Naive thymus-derived CD4-positive, alpha-beta T cell (primary cell): ENCODE results near the gene NEMP2. TPM values are rescaled to one million over a fixed set of nuclear protein-coding genes. Genes with fewer than 3 reads are reported as not detected.

Experiments used
- ATAC-seq: fragments of 150-1000 bp; cut with Tn5 transposase; 2 replicates; pipeline ENCODE4 v1.10.0; 2021; ENCODE audit warnings: mild to moderate bottlenecking, moderate library complexity
- CTCF ChIA-PET: fragments of 350-600 bp; sonication (Branson Sonifier 250); formaldehyde crosslinking; loops from one replicate; lab custom pipeline; 2021; ENCODE audit warnings: antibody characterized with exemption; lab: Charles Lee
- POLR2A ChIA-PET: fragments of 350-600 bp; sonication (Branson Sonifier 250); formaldehyde crosslinking; loops from one replicate; lab custom pipeline; 2021; ENCODE audit warnings: antibody characterized with exemption, inconsistent platforms; lab: Charles Lee
- DNase-seq, 9 donors: peaks; one replicate each; pipeline versions ENCODE4 v3.0.0 to v3.0.0-alpha.2; 2020 to 2022; ENCODE audit warnings: mixed read lengths in 1 of 9
- H3K27ac ChIP-seq: one replicate; pipeline ENCODE4 v1.7.0; 2013; ENCODE audit warnings: mild to moderate bottlenecking, low read depth, low read length, moderate library complexity
- H3K27me3 ChIP-seq, 2 donors: one replicate each; pipeline ENCODE4 v1.7.0; 2013; ENCODE audit warnings: low read length in 2 of 2, mild to moderate bottlenecking in 2 of 2, moderate library complexity in 2 of 2; ENCODE audit not compliant: control insufficient read depth in 2 of 2, insufficient read depth in 2 of 2
- H3K36me3 ChIP-seq, 3 experiments: 1 replicate in 2 of 3; 2 replicates in 1 of 3; pipeline ENCODE4 v1.7.0; 2013; ENCODE audit warnings: low read length in 3 of 3, mild to moderate bottlenecking in 3 of 3, moderate library complexity in 1 of 3; ENCODE audit not compliant: insufficient read depth in 3 of 3, control insufficient read depth in 2 of 3
- H3K4me1 ChIP-seq, 2 donors: one replicate each; pipeline ENCODE4 v1.7.0; 2013; ENCODE audit warnings: low read length in 2 of 2, mild to moderate bottlenecking in 2 of 2, moderate library complexity in 1 of 2; ENCODE audit not compliant: control insufficient read depth in 2 of 2, insufficient read depth in 2 of 2
- H3K4me3 ChIP-seq: 2 replicates; pipeline ENCODE4 v1.7.0; 2013; ENCODE audit warnings: mild to moderate bottlenecking, low read length
- H3K9me3 ChIP-seq, 3 experiments: 1 replicate in 2 of 3; 2 replicates in 1 of 3; pipeline ENCODE4 v1.7.0; 2013; ENCODE audit warnings: low read length in 3 of 3; ENCODE audit not compliant: control insufficient read depth in 2 of 3
- H3K27ac Mint-ChIP-seq, 9 donors: one replicate each; pipeline ENCODE4 v1.8.0; 2020 to 2022; ENCODE audit warnings: mixed read lengths in 9 of 9, mild to moderate bottlenecking in 8 of 9, moderate library complexity in 5 of 9, inconsistent platforms in 2 of 9
- H3K27me3 Mint-ChIP-seq, 5 donors: one replicate each; pipeline ENCODE4 v1.8.0; 2021 to 2022; ENCODE audit warnings: mixed read lengths in 5 of 5, mild to moderate bottlenecking in 1 of 5
- H3K36me3 Mint-ChIP-seq, 5 donors: one replicate each; pipeline ENCODE4 v1.8.0; 2020 to 2022; ENCODE audit warnings: mixed read lengths in 5 of 5, mild to moderate bottlenecking in 3 of 5, inconsistent platforms in 1 of 5
- H3K4me1 Mint-ChIP-seq, 7 donors: one replicate each; pipeline ENCODE4 v1.8.0; 2020 to 2022; ENCODE audit warnings: mixed read lengths in 7 of 7, mild to moderate bottlenecking in 3 of 7, inconsistent platforms in 1 of 7
- H3K4me3 Mint-ChIP-seq, 10 donors: one replicate each; pipeline ENCODE4 v1.8.0; 2020 to 2022; ENCODE audit warnings: mild to moderate bottlenecking in 10 of 10, mixed read lengths in 10 of 10, moderate library complexity in 6 of 10, inconsistent platforms in 2 of 10
- H3K9me3 Mint-ChIP-seq, 11 donors: one replicate each; pipeline ENCODE4 v1.8.0; 2020 to 2022; ENCODE audit warnings: mixed read lengths in 11 of 11, mild to moderate bottlenecking in 4 of 11, inconsistent platforms in 1 of 11, moderate library complexity in 1 of 11
- intact Hi-C, 2 donors: fragments of 100-400 bp; cut with micrococcal nuclease; formaldehyde crosslinking; loops; one replicate each; pipeline ENCODE4 v1.15.1; 2023
- polyA plus RNA-seq, 2 donors: library from polyadenylated mRNA; unstranded; fragments of 300-500 nt; fragmentation: Illumina TruSeq; gene quantifications; one replicate each; pipeline ENCODE4 v1.2.3, GENCODE V29; 2021
- total RNA-seq, 6 experiments: library from RNA in 5 of 6; stranded (reverse) in 5 of 6; gene quantifications; 1 replicate in 5 of 6; 2 replicates in 1 of 6; pipeline ENCODE4 v1.2.3 and lab custom pipeline; 2021 to 2026

NEMP2 gene
- total and polyA plus RNA-seq, 7 experiments from 2014 or later: 10.0 to 30.8 (median 17.3) TPM

DNA sequence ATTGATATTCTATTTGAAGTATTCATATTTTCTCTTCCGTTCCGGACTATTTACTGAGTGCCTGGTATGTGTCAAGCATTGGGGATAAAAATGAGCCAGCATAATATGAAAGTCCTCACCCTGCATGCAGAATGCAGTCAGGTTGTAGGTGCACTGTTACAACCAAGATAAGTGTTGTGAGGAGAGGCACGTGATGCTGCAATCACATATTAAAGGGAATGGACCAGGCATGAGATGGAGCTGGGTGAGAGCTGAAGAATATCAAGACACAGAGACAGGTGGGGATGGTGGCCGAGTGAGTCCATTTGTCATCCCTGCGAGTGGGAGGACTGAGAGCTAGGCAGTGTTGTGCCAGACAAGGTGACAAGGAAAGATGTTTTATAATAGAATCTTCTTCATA lies 74.0 kb downstream of the NEMP2 start:
- peaks cover 6 to 52% (median 33%) of the 10 kb centered on the region in 5 donors for H3K36me3 Mint-ChIP-seq
- H3K4me1 Mint-ChIP-seq: peaks cover 13 to 87% (median 78%) of the 10 kb centered on the region in 7 donors
- H3K27me3 Mint-ChIP-seq: no peaks in the 10 kb centered on the region
- H3K36me3 ChIP-seq: peaks cover 0 to 22% (median 0%) of the 10 kb centered on the region in 3 experiments
- H3K9me3 ChIP-seq: no peaks in the 10 kb centered on the region
- intact Hi-C loops: no loop called here
- no peak overlapping the region for H3K4me3 ChIP-seq
- peaks cover 0 to 17% of the 10 kb centered on the region in 2 donors for H3K4me1 ChIP-seq
- H3K4me3 Mint-ChIP-seq: peak overlapping the region in 1 of 10 donors; percentile 12
- ChIA-PET POLR2A (interaction anchor here (0.6 kb wide), 1 partner anchor 13 kb away, joined by 3 read pairs; no protein-coding TSS in a partner anchor), CTCF (interaction anchor here (0.6 kb wide), 1 partner anchor 17 kb away, joined by 3 read pairs; no protein-coding TSS in a partner anchor)
- H3K27me3 ChIP-seq: no peaks in the 10 kb centered on the region
- H3K27ac ChIP-seq: no peak overlapping the region
- H3K27ac Mint-ChIP-seq: peak overlapping the region in 2 of 9 donors; percentile 1 to 2
- no peak for DNase-seq
- ATAC-seq: no peak
- H3K9me3 Mint-ChIP-seq: no peaks in the 10 kb centered on the region

DNA sequence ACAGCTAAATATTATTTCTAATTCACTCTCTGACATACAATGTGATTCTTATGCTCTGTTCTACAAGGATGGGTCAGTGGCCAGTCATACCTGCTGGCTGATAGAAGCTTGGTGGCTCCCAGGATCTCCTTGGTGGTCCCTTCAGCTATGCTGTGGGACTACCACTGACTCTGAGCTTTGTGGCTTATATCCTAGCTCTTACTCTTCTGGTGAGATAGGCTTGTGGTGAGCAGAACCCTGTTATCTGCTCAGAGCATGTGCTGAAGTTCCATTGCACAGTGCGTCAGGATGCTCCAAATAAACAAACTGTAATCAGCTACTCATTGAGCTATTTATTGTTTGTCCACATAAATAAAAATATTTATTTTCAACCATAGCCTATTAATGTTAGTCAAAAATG lies 74.6 kb downstream of the NEMP2 start:
- Histone ChIP-seq H3K9me3 (no peaks in the 10 kb centered on the region), H3K27ac (no peak overlapping the region), H3K4me3 (no peak overlapping the region), H3K27me3 (no peaks in the 10 kb centered on the region), H3K4me1 (peaks cover 0 to 17% of the 10 kb centered on the region in 2 donors), H3K36me3 (peaks cover 0 to 22% (median 0%) of the 10 kb centered on the region in 3 experiments)
- Mint-ChIP-seq H3K27ac (peak overlapping the region in 2 of 9 donors; percentile 2 to 5), H3K4me1 (peaks cover 9 to 85% (median 76%) of the 10 kb centered on the region in 7 donors), H3K36me3 (peaks cover 6 to 55% (median 35%) of the 10 kb centered on the region in 5 donors), H3K27me3 (no peaks in the 10 kb centered on the region), H3K4me3 (no peak overlapping the region), H3K9me3 (no peaks in the 10 kb centered on the region)
- DNase-seq (no peak), ATAC-seq (no peak)
- ChIA-PET CTCF (interaction anchor here (0.6 to 1.0 kb wide), 2 partner anchors 16 to 18 kb away, joined by 3 read pairs; no protein-coding TSS in a partner anchor), POLR2A (interaction anchor here (1.2 kb wide), 1 partner anchor 74 kb away, joined by 3 read pairs; the partner anchor contains the start of gene NEMP2)
- intact Hi-C loops: loop anchor here in 1 of 2 donors (2.0 kb wide), 1 partner anchor 15 kb away; no protein-coding TSS in a partner anchor

DNA sequence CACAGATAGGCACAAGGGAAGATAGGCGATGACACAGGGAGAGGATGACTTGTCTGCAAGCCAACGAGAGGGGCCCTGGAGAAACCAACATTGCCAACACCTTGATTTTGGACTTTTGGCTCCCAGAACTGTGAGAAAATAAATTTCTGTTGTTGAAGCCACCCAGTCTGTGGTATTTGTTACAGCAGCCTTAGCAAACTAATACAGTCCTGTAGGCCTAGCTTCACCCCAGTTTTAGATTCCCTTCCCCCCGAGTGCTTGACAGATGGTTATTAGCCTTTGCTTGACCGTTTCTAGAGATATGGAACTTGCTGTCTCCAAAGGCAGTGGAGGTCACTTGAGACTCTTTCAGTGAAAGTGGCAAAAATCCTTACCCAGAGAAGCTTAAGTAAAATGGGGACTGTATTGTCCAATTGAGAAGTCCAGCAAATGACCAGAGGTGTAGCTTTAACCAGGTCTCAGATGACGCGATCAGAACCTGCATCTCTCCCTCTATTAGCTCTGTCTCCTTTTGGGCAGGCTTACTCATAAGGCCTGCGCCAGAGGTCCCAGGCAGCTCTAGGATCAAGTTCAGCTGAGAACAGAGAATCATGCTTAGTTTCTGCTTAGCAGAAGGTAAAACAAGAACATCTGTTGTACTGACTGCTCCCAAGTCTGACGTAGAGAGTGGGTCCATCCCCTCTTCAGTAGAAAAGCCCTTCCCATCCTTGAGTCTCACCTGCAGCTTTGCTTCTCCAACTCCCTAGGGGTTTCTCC lies 76.0 kb downstream of the NEMP2 start:
- no peaks in the 10 kb centered on the region for H3K27me3 ChIP-seq
- no peak overlapping the region for H3K27ac ChIP-seq
- intact Hi-C loops: loop anchor here in 1 of 2 donors (2.0 kb wide), 1 partner anchor 14 kb away; no protein-coding TSS in a partner anchor
- no peak for DNase-seq
- Mint-ChIP-seq H3K4me3 (peak overlapping the region in 3 of 10 donors; percentile 7 to 23 (median 8)), H3K27me3 (no peaks in the 10 kb centered on the region), H3K9me3 (peaks cover 0 to 1% (median 0%) of the 10 kb centered on the region in 11 donors), H3K27ac (peak overlapping the region in 5 of 9 donors; percentile 20 to 38 (median 30)), H3K4me1 (peaks cover 3 to 84% (median 72%) of the 10 kb centered on the region in 7 donors), H3K36me3 (peaks cover 6 to 62% (median 39%) of the 10 kb centered on the region in 5 donors)
- ATAC-seq: no peak
- H3K9me3 ChIP-seq: no peaks in the 10 kb centered on the region
- peaks cover 0 to 28% (median 0%) of the 10 kb centered on the region in 3 experiments for H3K36me3 ChIP-seq
- no peak overlapping the region for H3K4me3 ChIP-seq
- peaks cover 0 to 11% of the 10 kb centered on the region in 2 donors for H3K4me1 ChIP-seq
- CTCF ChIA-PET: interaction anchor here (1.0 kb wide), 1 partner anchor 20 kb away, joined by 3 read pairs; no protein-coding TSS in a partner anchor
- POLR2A ChIA-PET: interaction anchor here (1.2 to 1.8 kb wide), 2 partner anchors 12 to 76 kb away, joined by 3 to 4 read pairs; partner anchors contain the start of gene NEMP2

DNA sequence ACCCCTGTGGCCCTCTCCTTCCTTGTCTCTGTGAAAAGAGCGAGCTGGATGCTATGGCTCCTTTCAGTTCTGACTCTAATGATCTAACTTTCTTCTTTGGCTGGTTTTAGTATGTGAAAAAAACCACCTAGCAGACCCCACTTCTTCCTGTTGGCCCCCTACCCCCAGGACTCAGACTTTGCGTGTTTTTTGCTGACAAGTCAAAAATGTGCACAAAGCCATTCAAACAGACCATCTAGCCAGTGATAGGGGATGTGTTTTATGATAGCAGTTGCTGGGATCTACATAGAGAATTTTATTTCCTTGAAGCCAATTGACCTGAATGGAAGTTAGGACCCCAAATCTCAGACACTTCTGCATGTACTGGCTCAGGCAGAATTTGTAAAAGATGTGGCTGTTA lies 77.3 kb downstream of the NEMP2 start:
- Histone ChIP-seq H3K4me1 (peaks cover 0 to 9% of the 10 kb centered on the region in 2 donors), H3K4me3 (no peak overlapping the region), H3K27ac (no peak overlapping the region), H3K9me3 (no peaks in the 10 kb centered on the region), H3K36me3 (peaks cover 0 to 28% (median 0%) of the 10 kb centered on the region in 3 experiments), H3K27me3 (no peaks in the 10 kb centered on the region)
- peaks cover 3 to 84% (median 71%) of the 10 kb centered on the region in 7 donors for H3K4me1 Mint-ChIP-seq
- H3K9me3 Mint-ChIP-seq: peaks cover 0 to 3% (median 0%) of the 10 kb centered on the region in 11 donors
- no peak for ATAC-seq
- no peak for DNase-seq
- ChIA-PET POLR2A (no interaction called here), CTCF (no interaction called here)
- peak overlapping the region in 1 of 9 donors; percentile 12 for H3K27ac Mint-ChIP-seq
- H3K4me3 Mint-ChIP-seq: no peak overlapping the region
- peaks cover 6 to 65% (median 45%) of the 10 kb centered on the region in 5 donors for H3K36me3 Mint-ChIP-seq
- intact Hi-C loops: no loop called here
- H3K27me3 Mint-ChIP-seq: no peaks in the 10 kb centered on the region

DNA sequence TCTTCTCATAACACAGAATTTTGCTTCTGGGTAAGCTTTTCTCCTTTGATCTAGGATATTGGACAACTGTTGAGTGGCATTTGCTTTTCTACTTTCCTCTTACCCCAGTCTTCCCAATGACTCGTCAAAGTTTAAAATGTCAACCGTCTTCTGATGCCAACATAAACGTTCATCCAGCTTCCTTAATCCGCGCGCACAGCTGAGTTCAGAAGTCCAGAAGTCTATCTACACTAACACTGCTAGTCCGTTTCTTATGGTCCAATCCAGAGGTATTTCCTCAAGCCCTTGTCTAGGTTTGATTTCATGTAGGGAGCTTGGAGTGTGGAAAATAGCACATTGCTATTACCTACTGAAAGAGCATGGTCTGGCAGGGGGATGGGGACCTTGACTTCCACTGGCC lies 77.7 kb downstream of the NEMP2 start:
- intact Hi-C loops: no loop called here
- Histone ChIP-seq H3K4me1 (peaks cover 0 to 6% of the 10 kb centered on the region in 2 donors), H3K9me3 (no peaks in the 10 kb centered on the region), H3K27me3 (no peaks in the 10 kb centered on the region), H3K36me3 (peaks cover 0 to 28% (median 0%) of the 10 kb centered on the region in 3 experiments), H3K27ac (no peak overlapping the region), H3K4me3 (no peak overlapping the region)
- Mint-ChIP-seq H3K9me3 (peaks cover 0 to 3% (median 0%) of the 10 kb centered on the region in 11 donors), H3K27ac (peak overlapping the region in 1 of 9 donors; percentile 12), H3K4me3 (peak overlapping the region in 1 of 10 donors; percentile 29), H3K27me3 (no peaks in the 10 kb centered on the region), H3K36me3 (peaks cover 6 to 61% (median 45%) of the 10 kb centered on the region in 5 donors), H3K4me1 (peaks cover 3 to 81% (median 67%) of the 10 kb centered on the region in 7 donors)
- CTCF ChIA-PET: no interaction called here
- POLR2A ChIA-PET: no interaction called here
- ATAC-seq: no peak
- no peak for DNase-seq

DNA sequence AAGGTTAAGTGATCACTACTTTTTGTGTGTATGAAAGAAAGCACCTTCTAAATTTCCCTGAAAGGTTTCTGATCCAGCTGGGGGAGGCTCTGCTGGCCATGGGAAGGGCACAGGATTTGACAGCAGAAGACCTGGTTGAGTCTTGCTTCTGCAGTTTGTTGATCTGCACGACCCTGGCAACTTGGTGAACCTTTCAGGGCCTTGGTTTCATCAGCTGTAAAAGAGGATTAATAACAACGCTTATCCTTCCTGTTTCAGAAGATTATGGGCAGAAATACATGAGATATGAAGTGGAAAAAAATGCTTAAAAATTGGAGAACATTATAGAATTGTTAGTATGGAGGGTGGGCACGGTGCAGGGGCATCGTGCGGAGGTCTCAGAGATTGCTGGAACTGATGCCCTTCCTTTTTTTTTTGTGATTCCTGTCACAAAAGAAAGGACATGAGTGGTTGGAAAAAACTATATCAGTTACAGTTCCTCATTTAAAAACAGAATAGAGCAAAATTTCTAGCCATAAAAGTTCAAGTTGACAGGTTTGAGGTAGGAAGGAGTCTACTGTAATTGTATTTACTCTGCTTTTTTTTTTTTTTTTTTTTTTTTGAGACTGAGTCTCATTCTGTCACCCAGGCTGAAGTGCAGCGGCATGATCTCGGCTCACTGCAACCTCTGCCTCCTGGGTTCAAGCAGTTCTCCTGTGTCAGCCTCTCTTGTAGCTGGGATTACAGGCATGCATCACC lies 79.0 kb downstream of the NEMP2 start:
- H3K36me3 ChIP-seq: peaks cover 0 to 28% (median 0%) of the 10 kb centered on the region in 3 experiments
- Mint-ChIP-seq H3K27ac (peak overlapping the region in 1 of 9 donors; percentile 9), H3K36me3 (peaks cover 6 to 58% (median 55%) of the 10 kb centered on the region in 5 donors), H3K4me3 (no peak overlapping the region), H3K4me1 (peaks cover 12 to 82% (median 69%) of the 10 kb centered on the region in 7 donors), H3K27me3 (no peaks in the 10 kb centered on the region), H3K9me3 (peaks cover 0 to 3% (median 0%) of the 10 kb centered on the region in 11 donors)
- peaks cover 0 to 6% of the 10 kb centered on the region in 2 donors for H3K4me1 ChIP-seq
- H3K4me3 ChIP-seq: no peak overlapping the region
- no peaks in the 10 kb centered on the region for H3K9me3 ChIP-seq
- H3K27ac ChIP-seq: no peak overlapping the region
- no peaks in the 10 kb centered on the region for H3K27me3 ChIP-seq
- intact Hi-C loops: no loop called here
- ChIA-PET CTCF (no interaction called here), POLR2A (interaction anchor here (0.7 kb wide), 1 partner anchor 191 kb away, joined by 4 read pairs; no protein-coding TSS in a partner anchor)
- ATAC-seq (no peak), DNase-seq (no peak)
